ENCODE measurements around the gene MOGAT3.

DNA sequence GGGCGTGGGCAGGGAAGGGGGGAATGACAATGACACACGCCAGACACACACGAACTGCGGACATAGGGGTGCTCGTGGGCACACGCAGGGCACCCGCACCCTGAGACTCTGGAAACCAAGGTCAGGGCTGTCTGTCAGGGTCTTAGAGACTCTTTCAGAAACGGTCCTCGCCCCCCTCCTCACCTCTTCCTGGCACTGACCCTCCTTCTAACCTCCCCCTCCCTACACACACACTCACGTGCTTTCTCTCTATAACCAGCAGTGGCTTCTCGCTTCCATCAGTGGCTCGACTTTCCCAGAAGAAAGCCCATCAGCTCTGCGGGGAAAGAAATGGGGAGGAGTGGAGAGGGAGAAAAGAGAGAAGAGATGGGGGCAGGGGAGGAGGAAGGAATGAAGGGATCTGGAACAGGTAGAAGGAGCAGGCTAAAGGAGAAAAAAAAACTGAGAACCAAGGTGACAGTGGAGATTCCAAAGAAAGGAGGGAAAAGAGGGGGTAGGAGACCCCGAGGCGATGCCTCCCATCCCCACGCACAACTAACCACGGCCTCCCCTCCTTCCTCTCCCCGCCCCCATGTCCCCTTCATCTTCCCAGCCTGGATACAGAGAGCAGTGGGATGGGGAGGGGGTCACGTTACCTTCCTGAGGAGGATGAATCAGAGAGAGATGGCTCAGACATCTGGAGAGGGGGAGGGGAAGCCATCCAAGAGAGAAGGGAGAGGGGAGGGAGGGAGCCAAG, 33.8 kb downstream of the MOGAT3 start:
- TF ChIP-seq EZH2 (IDR thresholded peaks at IDR 0.05; ENCODE audit: borderline replicate concordance), result no peak
- TF ChIP-seq, protein P1, sequence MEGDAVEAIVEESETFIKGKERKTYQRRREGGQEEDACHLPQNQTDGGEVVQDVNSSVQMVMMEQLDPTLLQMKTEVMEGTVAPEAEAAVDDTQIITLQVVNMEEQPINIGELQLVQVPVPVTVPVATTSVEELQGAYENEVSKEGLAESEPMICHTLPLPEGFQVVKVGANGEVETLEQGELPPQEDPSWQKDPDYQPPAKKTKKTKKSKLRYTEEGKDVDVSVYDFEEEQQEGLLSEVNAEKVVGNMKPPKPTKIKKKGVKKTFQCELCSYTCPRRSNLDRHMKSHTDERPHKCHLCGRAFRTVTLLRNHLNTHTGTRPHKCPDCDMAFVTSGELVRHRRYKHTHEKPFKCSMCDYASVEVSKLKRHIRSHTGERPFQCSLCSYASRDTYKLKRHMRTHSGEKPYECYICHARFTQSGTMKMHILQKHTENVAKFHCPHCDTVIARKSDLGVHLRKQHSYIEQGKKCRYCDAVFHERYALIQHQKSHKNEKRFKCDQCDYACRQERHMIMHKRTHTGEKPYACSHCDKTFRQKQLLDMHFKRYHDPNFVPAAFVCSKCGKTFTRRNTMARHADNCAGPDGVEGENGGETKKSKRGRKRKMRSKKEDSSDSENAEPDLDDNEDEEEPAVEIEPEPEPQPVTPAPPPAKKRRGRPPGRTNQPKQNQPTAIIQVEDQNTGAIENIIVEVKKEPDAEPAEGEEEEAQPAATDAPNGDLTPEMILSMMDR (IDR thresholded peaks at IDR 0.05; ENCODE audit: poor library complexity), result no peak
